KOPT-K1 (cell line): ENCODE results near the gene RPS24.
A peak's percentile ranks its signal among the peaks of the same experiment; 100 is the strongest.
"Not testable (repeated sequence)": the region's sequence is repeated elsewhere in the genome, so short reads cannot be mapped to it uniquely, and the experiment has no call there.

Experiments
- H3K27ac ChIP-seq: fragments of 200-600 bp; sonication (generic); 2 replicates; pipeline ENCODE4 v1.5.1; 2016; ENCODE audit warnings: antibody characterized with exemption, mild to moderate bottlenecking, low read depth, low read length; ENCODE audit not compliant: poor library complexity, severe bottlenecking
- H3K36me3 ChIP-seq: fragments of 200-600 bp; sonication (generic); 2 replicates; pipeline ENCODE4 v1.5.1; 2017; ENCODE audit warnings: antibody characterized with exemption, mild to moderate bottlenecking, low read length, moderate library complexity; ENCODE audit not compliant: insufficient read depth
- H3K9me3 ChIP-seq: fragments of 200-600 bp; sonication (generic); 2 replicates; pipeline ENCODE4 v1.5.1; 2017; ENCODE audit warnings: antibody characterized with exemption, low read length, mild to moderate bottlenecking; ENCODE audit not compliant: insufficient read depth, poor library complexity, severe bottlenecking

RPS24 gene

DNA sequence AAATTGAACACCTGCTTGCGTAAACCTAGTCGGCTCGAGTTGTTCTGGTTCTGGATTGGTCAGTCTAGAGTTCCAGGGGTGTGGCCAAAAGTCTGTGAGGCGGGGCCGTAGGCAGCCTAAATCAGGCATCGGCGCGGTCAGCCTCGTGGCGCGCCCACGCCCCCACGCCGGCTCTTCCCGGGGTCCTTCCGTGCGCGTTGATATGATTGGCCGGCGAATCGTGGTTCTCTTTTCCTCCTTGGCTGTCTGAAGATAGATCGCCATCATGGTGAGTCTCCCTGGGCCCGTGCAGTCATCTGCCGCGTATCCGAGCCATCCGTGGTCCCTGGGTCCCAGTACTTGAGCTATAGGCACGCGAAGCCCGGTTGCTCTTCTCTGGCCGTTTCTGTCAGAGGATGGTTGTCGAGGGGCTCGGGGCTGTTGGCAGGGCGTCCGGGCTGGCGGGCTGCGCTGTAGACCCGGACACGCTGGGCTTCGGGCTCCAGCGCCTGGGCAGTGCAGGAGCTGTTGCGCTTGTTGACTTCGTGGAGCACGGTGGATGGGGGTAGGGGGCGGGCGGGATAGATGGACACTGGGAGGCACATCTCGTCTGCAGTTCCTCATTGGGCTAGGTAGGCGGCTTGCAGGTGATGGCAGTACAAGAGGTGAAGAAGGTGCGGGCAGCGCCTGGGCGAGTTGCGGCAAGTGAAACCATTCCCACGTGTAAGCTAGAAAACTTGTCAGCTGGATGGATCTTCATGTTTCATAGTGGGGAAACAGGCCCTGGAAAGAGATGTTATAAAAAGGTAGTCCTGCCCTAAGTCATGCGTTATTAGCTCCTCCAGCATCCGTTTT is at the start of gene RPS24:
Gene RPS24 (plus strand): TSS at position 227 of the 834 bp plus-strand sequence. CDS start 39 bp downstream, at position 266.
- peaks cover 44% of the 10 kb centered on the region for H3K36me3 ChIP-seq
- H3K27ac ChIP-seq = peak within 1 kb of the TSS; percentile 57
- no peaks in the 10 kb centered on the region for H3K9me3 ChIP-seq

DNA sequence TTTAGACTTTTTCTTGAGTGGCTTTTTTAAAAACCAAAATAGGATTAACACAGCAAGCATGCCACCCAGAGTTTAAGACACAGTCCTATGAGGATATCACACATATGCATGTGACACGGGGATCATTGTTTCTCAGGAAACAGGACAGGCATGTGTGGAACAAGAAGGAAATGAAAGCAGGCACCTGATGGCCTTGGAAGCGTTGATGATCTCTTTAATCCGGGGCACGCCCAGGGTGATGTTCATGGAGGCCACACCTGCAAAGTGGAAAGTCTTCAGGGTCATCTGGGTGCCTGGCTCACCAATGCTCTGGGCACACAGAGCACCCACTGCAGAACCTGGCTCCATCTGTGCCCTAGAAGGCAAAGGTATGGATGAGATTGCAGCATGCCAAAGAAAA is 48.7 kb upstream of the RPS24 start:
- Histone ChIP-seq H3K9me3 (no peaks in the 10 kb centered on the region), H3K36me3 (peaks cover 98% of the 10 kb centered on the region), H3K27ac (no peak overlapping the region)

DNA sequence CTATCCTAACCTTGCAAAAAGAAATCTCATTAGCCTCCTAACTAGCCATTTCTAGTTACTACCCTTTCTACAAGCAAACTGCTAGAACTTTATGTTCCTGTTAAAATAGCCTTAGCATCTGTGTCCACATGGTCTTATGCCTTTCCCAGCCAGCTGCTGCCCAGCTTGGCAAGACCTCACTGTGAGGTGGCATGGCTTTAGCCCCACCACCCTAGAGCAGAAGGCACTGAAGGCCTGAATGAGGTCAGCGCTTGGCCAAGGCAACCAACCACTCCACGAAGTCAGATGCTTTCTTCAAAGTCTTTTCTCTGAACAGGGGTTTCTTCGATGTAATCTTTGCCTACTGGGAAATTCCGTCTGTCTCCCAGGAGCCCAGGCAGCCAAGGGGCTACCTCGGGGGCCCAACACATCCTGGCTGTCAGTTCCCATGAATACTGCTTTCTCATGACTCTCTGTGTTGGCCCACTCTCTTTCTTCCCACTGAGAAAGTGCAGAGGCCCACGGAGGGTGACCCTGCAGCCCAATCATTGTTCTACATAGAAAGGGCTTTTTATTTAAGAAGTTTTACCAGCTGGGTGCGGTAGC is 45.9 kb upstream of the RPS24 start:
- Histone ChIP-seq H3K27ac (no peak overlapping the region), H3K9me3 (no peaks in the 10 kb centered on the region), H3K36me3 (peaks cover 100% of the 10 kb centered on the region)

DNA sequence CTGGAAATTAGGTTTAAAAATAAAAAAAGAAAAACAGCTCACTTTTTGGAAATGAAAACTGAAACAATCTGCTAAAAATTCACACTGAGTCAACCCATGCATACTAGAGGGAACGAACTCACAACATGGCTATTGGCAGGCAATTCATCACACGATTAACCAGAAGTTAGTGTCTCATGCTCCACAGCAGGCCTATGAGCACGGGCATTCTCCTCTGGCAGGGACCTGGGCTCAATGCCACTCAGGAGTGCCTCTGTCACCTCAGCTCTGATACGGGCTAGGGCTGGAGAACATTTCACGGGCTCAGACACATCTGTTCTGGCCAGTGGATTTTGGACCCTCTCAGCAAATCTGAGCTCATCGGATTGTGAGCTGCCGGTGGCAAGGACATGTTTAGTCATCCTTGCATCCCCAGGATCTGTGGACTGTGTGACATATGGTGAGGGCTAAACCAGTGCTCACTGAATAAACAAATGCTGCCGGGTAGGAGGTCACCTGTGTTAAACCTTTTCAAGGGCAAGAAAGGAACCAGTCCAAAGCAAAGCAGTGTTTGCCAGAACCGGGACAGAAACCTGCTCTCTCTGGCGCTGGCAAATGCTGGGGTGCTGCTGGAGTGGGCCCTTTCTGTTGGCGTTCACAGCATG is 44.5 kb upstream of the RPS24 start:
- Histone ChIP-seq H3K27ac (no peak overlapping the region), H3K36me3 (peaks cover 100% of the 10 kb centered on the region), H3K9me3 (no peaks in the 10 kb centered on the region)

GRCh38 chr10:77993620-77994019 is 40.0 kb upstream of the RPS24 start:
- no peaks in the 10 kb centered on the region for H3K9me3 ChIP-seq
- no peak overlapping the region for H3K27ac ChIP-seq
- H3K36me3 ChIP-seq = peaks cover 58% of the 10 kb centered on the region

GRCh38 chr10:77998780-77999179 is 34.9 kb upstream of the RPS24 start:
- not testable (repeated sequence) for H3K9me3 ChIP-seq, H3K27ac ChIP-seq
- peaks cover 52% of the 10 kb centered on the region for H3K36me3 ChIP-seq

GRCh38 chr10:78000206-78000605 is 33.5 kb upstream of the RPS24 start:
- Histone ChIP-seq H3K27ac (no peak overlapping the region), H3K36me3 (peaks cover 60% of the 10 kb centered on the region), H3K9me3 (no peaks in the 10 kb centered on the region)

DNA sequence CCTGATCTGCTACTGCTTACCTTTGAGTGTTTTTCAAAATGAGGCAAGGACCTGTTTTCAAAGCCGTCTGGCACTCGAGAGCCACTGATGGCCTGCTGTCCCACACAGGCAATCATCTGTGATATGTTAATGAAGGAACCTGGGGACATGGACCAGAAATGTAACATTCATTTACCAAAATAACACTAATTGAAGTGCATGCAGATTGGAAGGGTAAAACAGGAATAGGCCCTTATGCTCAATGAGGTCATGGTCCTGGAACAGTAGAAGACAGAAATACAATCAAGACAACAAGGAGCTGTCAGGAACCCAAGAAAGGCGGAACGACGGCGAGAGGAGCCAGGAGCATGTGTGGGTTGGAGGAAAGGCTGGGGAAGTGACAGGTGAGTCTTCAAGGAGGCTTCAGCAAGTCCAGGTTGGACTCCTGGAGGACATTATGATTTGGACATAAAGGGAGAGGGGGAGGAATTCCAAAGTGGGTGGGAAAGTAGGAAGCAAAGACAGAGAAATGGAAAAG is 32.6 kb upstream of the RPS24 start:
- peaks cover 68% of the 10 kb centered on the region for H3K36me3 ChIP-seq
- no peaks in the 10 kb centered on the region for H3K9me3 ChIP-seq
- no peak overlapping the region for H3K27ac ChIP-seq

- Histone ChIP-seq H3K9me3 (no peaks in the 10 kb centered on the region), H3K36me3 (peaks cover 85% of the 10 kb centered on the region)
These were observed 30.9 kb upstream of the RPS24 start for GRCh38 chr10:78002541-78003288.

GRCh38 chr10:78004215-78005026 is 29.2 kb upstream of the RPS24 start:
- Histone ChIP-seq H3K27ac (no peak overlapping the region), H3K36me3 (peaks cover 99% of the 10 kb centered on the region), H3K9me3 (no peaks in the 10 kb centered on the region)

More at GRCh38 chr10:78002541-78003288, 30.9 kb upstream of the RPS24 start:
- no peak overlapping the region for H3K27ac ChIP-seq

DNA sequence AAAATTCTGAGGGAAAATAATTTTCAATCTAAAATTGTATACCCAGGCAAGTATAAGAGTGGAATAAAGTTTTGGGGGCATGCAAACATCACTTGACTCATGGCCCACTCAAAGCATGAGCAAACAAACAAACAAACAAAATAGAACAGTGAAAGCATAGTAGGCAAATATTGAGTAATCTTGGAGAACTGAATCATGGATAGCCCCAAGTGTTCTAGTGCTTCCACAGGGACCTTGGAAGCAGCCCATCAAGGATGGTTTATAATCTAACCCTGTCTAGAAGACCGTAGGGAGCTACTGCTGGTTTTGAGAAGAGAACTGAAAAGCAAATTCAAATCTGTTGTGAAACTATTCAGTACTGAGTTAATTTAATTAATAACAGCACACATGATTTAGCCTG is 26.5 kb upstream of the RPS24 start:
- Histone ChIP-seq H3K9me3 (no peaks in the 10 kb centered on the region), H3K27ac (no peak overlapping the region), H3K36me3 (peaks cover 99% of the 10 kb centered on the region)

DNA sequence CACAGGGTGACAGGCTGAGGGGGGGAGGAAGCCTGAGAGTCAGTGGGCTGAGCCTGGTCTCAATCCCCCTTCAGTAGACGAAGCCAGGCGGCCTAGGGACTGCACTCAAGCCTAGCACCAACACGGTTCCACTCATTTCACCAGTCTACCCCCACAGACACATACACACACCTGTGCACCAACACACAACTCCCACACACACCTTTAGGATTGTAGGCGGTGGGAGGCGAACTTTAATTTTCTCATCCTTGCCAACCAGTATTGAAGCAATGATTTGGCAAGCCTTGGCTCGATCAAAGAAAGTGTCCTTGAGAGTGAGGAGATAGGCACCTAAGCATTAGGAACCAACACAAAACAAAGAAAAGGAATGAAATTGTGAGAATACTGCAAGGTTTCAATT is 24.0 kb upstream of the RPS24 start:
- no peak overlapping the region for H3K27ac ChIP-seq
- H3K36me3 ChIP-seq = peaks cover 99% of the 10 kb centered on the region
- H3K9me3 ChIP-seq = no peaks in the 10 kb centered on the region

DNA sequence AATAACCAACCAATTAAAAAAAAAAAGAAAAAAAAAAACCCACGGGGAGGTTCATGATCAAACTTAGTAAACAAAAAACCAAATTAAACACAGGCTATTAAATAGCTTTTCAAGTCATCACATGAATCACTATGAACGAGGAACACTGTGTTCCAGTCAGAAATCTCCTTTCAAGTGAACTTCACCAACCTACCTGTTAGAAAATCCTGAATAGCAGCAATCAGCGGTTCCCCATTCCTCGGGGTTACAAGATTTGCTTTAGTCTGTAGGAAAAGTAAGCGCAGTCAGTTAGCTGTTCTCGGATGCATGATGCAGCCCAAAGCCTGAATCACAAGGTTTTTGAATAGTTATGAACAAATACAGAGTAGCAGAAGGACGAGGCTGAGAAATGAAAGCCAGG is 23.4 kb upstream of the RPS24 start:
- Histone ChIP-seq H3K9me3 (no peaks in the 10 kb centered on the region), H3K36me3 (peaks cover 99% of the 10 kb centered on the region), H3K27ac (no peak overlapping the region)

DNA sequence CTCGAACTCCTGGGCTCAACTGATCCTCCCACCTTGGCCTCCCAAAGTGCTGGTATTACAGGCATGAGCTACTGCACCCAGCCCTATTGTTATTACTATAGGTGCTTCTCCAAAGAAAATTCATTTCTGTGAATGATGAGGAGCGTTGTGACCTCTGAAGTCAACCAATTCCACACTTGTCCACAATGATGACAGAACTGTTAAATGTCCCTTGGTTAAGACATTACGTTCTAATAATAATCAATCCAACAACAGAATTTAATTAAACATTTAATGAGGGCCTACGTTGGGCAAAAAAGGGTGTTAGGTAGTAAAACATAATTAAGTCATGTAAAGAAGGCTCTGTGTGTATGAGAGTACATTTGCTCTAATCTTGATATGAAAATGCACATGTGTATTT is 22.6 kb upstream of the RPS24 start:
- H3K9me3 ChIP-seq = no peaks in the 10 kb centered on the region
- H3K36me3 ChIP-seq = peaks cover 99% of the 10 kb centered on the region
- H3K27ac ChIP-seq = no peak overlapping the region
